HG03342 (cell line): Measurements from ENCODE around the gene CENPS.
"Not testable (repeated sequence)": the region's sequence is repeated elsewhere in the genome, so short reads cannot be mapped to it uniquely, and the experiment has no call there.

Experiments used
- ATAC-seq: cut with Tn5 transposase; IDR thresholded peaks from one replicate; pipeline ENCODE4 v1.9.1; 2021; ENCODE audit warnings: mild to moderate bottlenecking, moderate library complexity; ENCODE audit not compliant: unreplicated experiment

The CENPS gene

GRCh38 chr1:10450156-10450814 is 20.1 kb downstream of the CENPS start:
- no peak for ATAC-seq

- ATAC-seq = no peak
These were observed 20.6 kb downstream of the CENPS start for GRCh38 chr1:10450836-10451235.

- no peak for ATAC-seq
These were observed 21.1 kb downstream of the CENPS start for GRCh38 chr1:10451287-10451686.

GRCh38 chr1:10456048-10456447 is 25.8 kb downstream of the CENPS start:
- no peak for ATAC-seq

GRCh38 chr1:10456661-10457060 is 26.4 kb downstream of the CENPS start:
- no peak for ATAC-seq

GRCh38 chr1:10457462-10457861 is 27.2 kb downstream of the CENPS start:
- ATAC-seq = not testable (repeated sequence)

GRCh38 chr1:10457875-10458274 is 27.6 kb downstream of the CENPS start:
- no peak for ATAC-seq

GRCh38 chr1:10459184-10459583 is 29.0 kb downstream of the CENPS start:
- no peak for ATAC-seq

- ATAC-seq = no peak
These were observed 36.8 kb downstream of the CENPS start for GRCh38 chr1:10467078-10467477.

- no peak for ATAC-seq
These were observed 39.8 kb downstream of the CENPS start for GRCh38 chr1:10470043-10470442.

- ATAC-seq = no peak
These were observed 41.4 kb downstream of the CENPS start for GRCh38 chr1:10471411-10472219.

GRCh38 chr1:10472220-10473144 is 42.2 kb downstream of the CENPS start, which contains the start of gene DFFA:
Gene DFFA, minus strand, starts transcription at chr1:10472529. Its CDS starts 71 bp downstream, at chr1:10472458.
- peak; percentile 76 for ATAC-seq

GRCh38 chr1:10473145-10473765 is 43.0 kb downstream of the CENPS start:
- ATAC-seq = no peak

- not testable (repeated sequence) for ATAC-seq
These were observed 44.0 kb downstream of the CENPS start for GRCh38 chr1:10474309-10474612.

GRCh38 chr1:10474613-10475507 is 44.6 kb downstream of the CENPS start, which contains the start of gene PEX14:
Gene PEX14, plus strand, starts transcription at chr1:10474950. Its CDS starts 17 bp downstream, at chr1:10474967.
- peak; percentile 54 for ATAC-seq

- no peak for ATAC-seq
These were observed 45.3 kb downstream of the CENPS start for GRCh38 chr1:10475510-10475909.

GRCh38 chr1:10479296-10479695 is 49.1 kb downstream of the CENPS start:
- no peak for ATAC-seq

- ATAC-seq = no peak
These were observed 50.4 kb downstream of the CENPS start for GRCh38 chr1:10480614-10481013.

- ATAC-seq = no peak
These were observed 54.3 kb downstream of the CENPS start for GRCh38 chr1:10484521-10484920.
